Measurements from ENCODE around the gene PKHD1.
A peak's percentile ranks its signal among the peaks of the same experiment; 100 is the strongest.

PKHD1 gene

DNA sequence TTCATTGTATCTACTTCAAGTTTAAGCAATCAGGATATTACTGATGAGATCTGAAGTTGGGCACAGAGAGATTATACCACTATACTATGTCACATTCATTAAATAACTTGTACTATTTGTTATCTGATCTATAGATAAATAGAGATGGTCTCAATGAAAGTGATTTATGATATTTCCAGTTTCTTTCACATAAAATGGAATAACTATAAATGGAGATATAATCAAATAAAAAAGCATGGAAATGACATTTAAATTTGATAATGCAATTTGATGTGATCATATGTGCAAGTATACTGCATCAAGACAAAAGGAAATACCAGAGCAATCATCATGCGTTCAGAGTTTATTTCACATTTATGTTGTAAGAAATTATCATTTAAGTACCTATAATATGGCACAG, 368.9 kb downstream of the PKHD1 start:
- ATAC-seq (ENCODE audit: low read depth) (no peak), DNase-seq (ENCODE audit: low spot score) (no peak)
- Histone ChIP-seq H3K9me3 (ENCODE audit: severe bottlenecking) (no peaks in the 10 kb centered on the region), H3K27ac (ENCODE audit: poor library complexity, severe bottlenecking) (no peak overlapping the region), H3K36me3 (ENCODE audit: low read depth) (no peaks in the 10 kb centered on the region), H3K4me1 (ENCODE audit: insufficient read depth, poor library complexity, severe bottlenecking) (no peaks in the 10 kb centered on the region), H3K4me3 (ENCODE audit: severe bottlenecking) (no peak overlapping the region), H3K27me3 (ENCODE audit: insufficient read depth, poor library complexity, severe bottlenecking) (no peaks in the 10 kb centered on the region)
- TF ChIP-seq, protein P1, sequence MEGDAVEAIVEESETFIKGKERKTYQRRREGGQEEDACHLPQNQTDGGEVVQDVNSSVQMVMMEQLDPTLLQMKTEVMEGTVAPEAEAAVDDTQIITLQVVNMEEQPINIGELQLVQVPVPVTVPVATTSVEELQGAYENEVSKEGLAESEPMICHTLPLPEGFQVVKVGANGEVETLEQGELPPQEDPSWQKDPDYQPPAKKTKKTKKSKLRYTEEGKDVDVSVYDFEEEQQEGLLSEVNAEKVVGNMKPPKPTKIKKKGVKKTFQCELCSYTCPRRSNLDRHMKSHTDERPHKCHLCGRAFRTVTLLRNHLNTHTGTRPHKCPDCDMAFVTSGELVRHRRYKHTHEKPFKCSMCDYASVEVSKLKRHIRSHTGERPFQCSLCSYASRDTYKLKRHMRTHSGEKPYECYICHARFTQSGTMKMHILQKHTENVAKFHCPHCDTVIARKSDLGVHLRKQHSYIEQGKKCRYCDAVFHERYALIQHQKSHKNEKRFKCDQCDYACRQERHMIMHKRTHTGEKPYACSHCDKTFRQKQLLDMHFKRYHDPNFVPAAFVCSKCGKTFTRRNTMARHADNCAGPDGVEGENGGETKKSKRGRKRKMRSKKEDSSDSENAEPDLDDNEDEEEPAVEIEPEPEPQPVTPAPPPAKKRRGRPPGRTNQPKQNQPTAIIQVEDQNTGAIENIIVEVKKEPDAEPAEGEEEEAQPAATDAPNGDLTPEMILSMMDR (IDR thresholded peaks at IDR 0.05; ENCODE audit: poor library complexity, severe bottlenecking) = no peak

DNA sequence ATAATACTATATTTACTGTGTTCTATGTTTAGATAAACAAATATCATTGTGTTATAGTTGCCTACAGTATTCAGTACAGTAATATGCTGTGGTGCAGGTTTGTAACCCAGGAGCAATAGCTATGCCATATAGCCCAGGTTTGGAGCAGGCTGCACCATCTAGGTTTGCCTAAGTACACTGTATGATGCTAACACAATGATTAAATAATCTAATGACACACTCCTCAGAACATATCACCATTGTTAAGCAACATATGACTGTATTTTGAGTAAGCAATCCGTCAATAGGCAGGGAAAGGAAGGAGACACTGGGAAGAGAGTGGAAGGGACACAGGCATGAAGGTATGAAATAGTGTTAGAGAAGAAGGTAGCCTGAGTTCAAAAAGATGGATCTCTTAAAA, 369.9 kb downstream of the PKHD1 start:
- no peak overlapping the region for H3K4me3 ChIP-seq (ENCODE audit: severe bottlenecking)
- no peak overlapping the region for H3K27ac ChIP-seq (ENCODE audit: poor library complexity, severe bottlenecking)
- TF ChIP-seq, protein P1 (IDR thresholded peaks at IDR 0.05; ENCODE audit: poor library complexity, severe bottlenecking) = no peak
- H3K9me3 ChIP-seq (ENCODE audit: severe bottlenecking) = no peaks in the 10 kb centered on the region
- ATAC-seq (ENCODE audit: low read depth) = no peak
- H3K4me1 ChIP-seq (ENCODE audit: insufficient read depth, poor library complexity, severe bottlenecking) = no peaks in the 10 kb centered on the region
- no peaks in the 10 kb centered on the region for H3K36me3 ChIP-seq (ENCODE audit: low read depth)
- DNase-seq (ENCODE audit: low spot score) = no peak
- no peaks in the 10 kb centered on the region for H3K27me3 ChIP-seq (ENCODE audit: insufficient read depth, poor library complexity, severe bottlenecking)

DNA sequence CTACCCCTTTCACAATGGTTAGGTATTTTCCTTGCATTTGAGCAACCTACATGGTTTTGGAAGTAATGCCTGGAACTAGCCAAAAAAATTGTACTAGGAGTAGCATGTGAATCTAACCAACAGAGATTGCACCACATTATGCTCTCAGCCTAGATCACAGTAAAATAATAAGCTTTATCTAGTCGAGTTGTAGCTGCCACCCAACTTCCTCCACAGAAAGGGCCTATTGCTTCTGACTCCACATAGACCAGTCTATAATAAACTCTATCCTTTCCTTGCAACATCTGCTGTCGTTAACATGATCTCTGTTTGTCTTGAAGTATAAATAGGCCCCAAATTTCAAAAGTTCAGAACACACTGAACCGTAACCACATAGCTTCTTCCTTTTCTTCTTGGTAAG, 375.5 kb downstream of the PKHD1 start:
- Histone ChIP-seq H3K4me1 (ENCODE audit: insufficient read depth, poor library complexity, severe bottlenecking) (no peaks in the 10 kb centered on the region), H3K27ac (ENCODE audit: poor library complexity, severe bottlenecking) (no peak overlapping the region), H3K36me3 (ENCODE audit: low read depth) (no peaks in the 10 kb centered on the region), H3K9me3 (ENCODE audit: severe bottlenecking) (no peaks in the 10 kb centered on the region), H3K27me3 (ENCODE audit: insufficient read depth, poor library complexity, severe bottlenecking) (no peaks in the 10 kb centered on the region), H3K4me3 (ENCODE audit: severe bottlenecking) (no peak overlapping the region)
- no peak for ATAC-seq (ENCODE audit: low read depth)
- TF ChIP-seq, protein P1 (IDR thresholded peaks at IDR 0.05; ENCODE audit: poor library complexity, severe bottlenecking) = no peak
- DNase-seq (ENCODE audit: low spot score) = no peak

GRCh38 chr6:51706086-51706485, 381.3 kb downstream of the PKHD1 start:
- TF ChIP-seq, protein P1 (IDR thresholded peaks at IDR 0.05; ENCODE audit: poor library complexity, severe bottlenecking) = no peak
- H3K9me3 ChIP-seq (ENCODE audit: severe bottlenecking) = no peaks in the 10 kb centered on the region
- H3K36me3 ChIP-seq (ENCODE audit: low read depth) = no peaks in the 10 kb centered on the region
- H3K27me3 ChIP-seq (ENCODE audit: insufficient read depth, poor library complexity, severe bottlenecking) = no peaks in the 10 kb centered on the region
- H3K4me1 ChIP-seq (ENCODE audit: insufficient read depth, poor library complexity, severe bottlenecking) = no peaks in the 10 kb centered on the region
- H3K27ac ChIP-seq (ENCODE audit: poor library complexity, severe bottlenecking) = no peak overlapping the region
- DNase-seq (ENCODE audit: low spot score) (no peak), ATAC-seq (ENCODE audit: low read depth) (no peak)
- no peak overlapping the region for H3K4me3 ChIP-seq (ENCODE audit: severe bottlenecking)

DNA sequence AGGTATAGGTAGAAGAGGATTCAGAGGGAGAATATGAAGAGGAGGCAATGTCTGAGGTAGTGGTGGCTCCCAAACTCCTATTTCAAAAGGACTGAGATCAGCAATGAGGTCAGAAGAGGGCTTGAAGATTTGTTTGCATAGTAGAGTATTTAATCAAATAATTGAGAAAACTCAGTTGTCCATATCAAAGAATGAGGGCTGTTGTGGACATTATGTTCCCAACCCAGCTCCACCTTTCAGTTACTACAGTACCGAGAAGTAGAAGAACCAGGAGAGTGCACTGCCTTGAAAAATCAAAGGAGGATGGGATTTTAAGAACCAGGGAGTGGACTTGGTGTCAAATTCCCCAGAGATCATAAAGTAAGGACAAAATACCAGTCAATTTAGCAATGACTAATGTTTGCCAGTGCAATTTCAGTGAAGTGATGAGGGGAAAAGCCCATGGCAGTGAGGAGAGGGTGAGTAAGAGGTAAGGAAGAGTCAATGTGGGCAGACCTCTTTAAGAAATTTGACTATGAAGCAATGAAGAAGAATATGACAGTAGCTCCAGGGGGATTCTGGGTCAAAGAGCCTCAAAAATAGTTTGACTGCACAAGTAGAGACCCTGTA, 382.4 kb downstream of the PKHD1 start:
- H3K27ac ChIP-seq (ENCODE audit: poor library complexity, severe bottlenecking) = no peak overlapping the region
- DNase-seq (ENCODE audit: low spot score) = no peak

More for the DNA sequence above, 382.4 kb downstream of the PKHD1 start:
- ATAC-seq (ENCODE audit: low read depth) = 0 out of 3 replicates have a peak, but pooled peaks have one; percentile 19
- no peaks in the 10 kb centered on the region for H3K36me3 ChIP-seq (ENCODE audit: low read depth)
- H3K27me3 ChIP-seq (ENCODE audit: insufficient read depth, poor library complexity, severe bottlenecking) = no peaks in the 10 kb centered on the region
- TF ChIP-seq, protein P1 (IDR thresholded peaks at IDR 0.05; ENCODE audit: poor library complexity, severe bottlenecking) = no peak
- H3K9me3 ChIP-seq (ENCODE audit: severe bottlenecking) = no peaks in the 10 kb centered on the region
- H3K4me1 ChIP-seq (ENCODE audit: insufficient read depth, poor library complexity, severe bottlenecking) = no peaks in the 10 kb centered on the region
- H3K4me3 ChIP-seq (ENCODE audit: severe bottlenecking) = no peak overlapping the region
